Thoracic aorta (tissue), 2 donors: ENCODE measurements around the gene LRMDA. TPM values are rescaled to one million over a fixed set of nuclear protein-coding genes. Genes with fewer than 3 reads are reported as not detected.

ENCODE experiments used
- ATAC-seq: fragments of 150-250 bp; one replicate; pipeline ENCODE4 v1.8.0; 2017; ENCODE audit warnings: low read depth; ENCODE audit not compliant: insufficient number of reproducible peaks, low FRiP score
- DNase-seq: peaks from one replicate; pipeline ENCODE4 v3.0.0-alpha.2; 2020; ENCODE audit warnings: low spot score
- H3K27ac ChIP-seq, 2 donors: fragments of 200-600 bp; sonication (generic); 1 replicate in 1 of 2; 2 replicates in 1 of 2; pipeline ENCODE4 v1.5.1; 2016; ENCODE audit warnings: mild to moderate bottlenecking in 2 of 2, moderate library complexity in 2 of 2
- H3K27me3 ChIP-seq: fragments of 200-600 bp; sonication (generic); replicated peaks from 2 replicates; pipeline ENCODE4 v1.6.0; 2016; ENCODE audit warnings: mild to moderate bottlenecking; ENCODE audit not compliant: insufficient read depth
- H3K36me3 ChIP-seq: fragments of 200-600 bp; sonication (generic); one replicate; pipeline ENCODE4 v1.5.1; 2016
- H3K4me1 ChIP-seq, 2 donors: fragments of 200-600 bp; sonication (generic); 1 replicate in 1 of 2; 2 replicates in 1 of 2; pipeline versions ENCODE4 v1.5.1 to v1.6.0; 2016; ENCODE audit warnings: low read depth in 2 of 2, mild to moderate bottlenecking in 1 of 2; ENCODE audit not compliant: control insufficient read depth in 1 of 2
- H3K4me3 ChIP-seq: fragments of 200-600 bp; sonication (generic); 2 replicates; pipeline ENCODE4 v1.5.1; 2016; ENCODE audit warnings: mild to moderate bottlenecking
- H3K9me3 ChIP-seq: fragments of 200-600 bp; sonication (generic); 2 replicates; pipeline ENCODE4 v1.5.1; 2016
- total RNA-seq, 2 donors: library from RNA; depleted of rRNA; stranded (reverse); fragments of >200 nt; gene quantifications; one replicate each; pipeline versions ENCODE4 v1.1.0 to v1.2.3, GENCODE V29; 2016
- TF ChIP-seq, protein P1 (sequence below): fragments of 200-600 bp; sonication (generic); IDR thresholded peaks from one replicate; pipeline ENCODE4 v1.5.1; 2019; ENCODE audit warnings: antibody characterized with exemption

Gene LRMDA
- total RNA-seq, 2 donors from 2014 or later = 8.3 to 36.6 TPM

- Histone ChIP-seq H3K27me3 (no peaks in the 10 kb centered on the region), H3K4me1 (peaks cover 0 to 16% of the 10 kb centered on the region in 2 donors), H3K27ac (no peak overlapping the region), H3K36me3 (no peaks in the 10 kb centered on the region), H3K9me3 (no peaks in the 10 kb centered on the region), H3K4me3 (no peak overlapping the region)
- ATAC-seq = no peak
- TF ChIP-seq, protein P1, sequence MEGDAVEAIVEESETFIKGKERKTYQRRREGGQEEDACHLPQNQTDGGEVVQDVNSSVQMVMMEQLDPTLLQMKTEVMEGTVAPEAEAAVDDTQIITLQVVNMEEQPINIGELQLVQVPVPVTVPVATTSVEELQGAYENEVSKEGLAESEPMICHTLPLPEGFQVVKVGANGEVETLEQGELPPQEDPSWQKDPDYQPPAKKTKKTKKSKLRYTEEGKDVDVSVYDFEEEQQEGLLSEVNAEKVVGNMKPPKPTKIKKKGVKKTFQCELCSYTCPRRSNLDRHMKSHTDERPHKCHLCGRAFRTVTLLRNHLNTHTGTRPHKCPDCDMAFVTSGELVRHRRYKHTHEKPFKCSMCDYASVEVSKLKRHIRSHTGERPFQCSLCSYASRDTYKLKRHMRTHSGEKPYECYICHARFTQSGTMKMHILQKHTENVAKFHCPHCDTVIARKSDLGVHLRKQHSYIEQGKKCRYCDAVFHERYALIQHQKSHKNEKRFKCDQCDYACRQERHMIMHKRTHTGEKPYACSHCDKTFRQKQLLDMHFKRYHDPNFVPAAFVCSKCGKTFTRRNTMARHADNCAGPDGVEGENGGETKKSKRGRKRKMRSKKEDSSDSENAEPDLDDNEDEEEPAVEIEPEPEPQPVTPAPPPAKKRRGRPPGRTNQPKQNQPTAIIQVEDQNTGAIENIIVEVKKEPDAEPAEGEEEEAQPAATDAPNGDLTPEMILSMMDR = no peak
- DNase-seq = no peak
Measured at GRCh38 chr10:76466836-76467503, 1035.5 kb downstream of the LRMDA start.

GRCh38 chr10:76469675-76470074 is 1038.3 kb downstream of the LRMDA start:
- Histone ChIP-seq H3K27ac (no peak overlapping the region), H3K9me3 (no peaks in the 10 kb centered on the region), H3K4me3 (no peak overlapping the region), H3K36me3 (no peaks in the 10 kb centered on the region), H3K27me3 (no peaks in the 10 kb centered on the region), H3K4me1 (peaks cover 0 to 16% of the 10 kb centered on the region in 2 donors)
- TF ChIP-seq, protein P1 = no peak
- DNase-seq = no peak
- ATAC-seq = no peak

DNA sequence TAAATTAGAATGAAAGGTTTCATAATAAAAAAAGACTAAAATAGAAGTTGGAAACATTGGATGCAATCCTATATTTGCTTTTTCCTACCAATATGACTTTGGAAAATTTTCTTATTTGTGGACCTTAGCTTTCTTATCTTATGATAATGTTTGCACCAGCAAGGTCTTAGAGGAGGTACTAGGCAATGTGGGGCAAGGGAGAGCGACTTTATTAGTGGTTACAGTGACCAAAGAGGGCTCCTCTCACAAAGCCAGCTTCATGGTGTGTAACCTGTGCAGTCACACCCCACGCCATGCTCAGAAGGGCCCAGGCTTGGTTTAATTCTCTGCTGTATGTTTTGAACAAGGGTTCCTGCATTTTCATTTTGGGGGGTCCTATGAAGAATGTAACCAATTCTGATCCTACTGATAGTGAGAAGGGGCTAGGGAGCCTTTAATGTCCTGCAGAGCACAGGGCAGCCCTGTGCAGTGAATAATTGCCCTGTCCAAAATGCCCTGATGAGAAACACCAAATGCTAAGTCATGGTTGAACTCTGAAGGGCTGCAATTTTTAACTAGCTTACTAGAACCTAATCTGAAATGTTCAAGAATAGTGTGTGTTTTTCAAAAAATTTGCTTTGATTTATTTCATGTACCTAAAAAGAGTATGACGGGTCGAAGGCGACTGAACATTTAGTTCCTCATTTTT is 1047.8 kb downstream of the LRMDA start:
- peaks cover 9 to 32% of the 10 kb centered on the region in 2 donors for H3K4me1 ChIP-seq
- peak overlapping the region; percentile 36 to 56 for H3K27ac ChIP-seq
- H3K36me3 ChIP-seq = no peaks in the 10 kb centered on the region
- H3K9me3 ChIP-seq = peaks cover 4% of the 10 kb centered on the region
- no peaks in the 10 kb centered on the region for H3K27me3 ChIP-seq
- DNase-seq = no peak
- H3K4me3 ChIP-seq = no peak overlapping the region
- no peak for ATAC-seq
- TF ChIP-seq, protein P1 = no peak

- peaks cover 9 to 32% of the 10 kb centered on the region in 2 donors for H3K4me1 ChIP-seq
- peak overlapping the region in 1 of 2 donors; percentile 36 for H3K27ac ChIP-seq
- no peak for DNase-seq
- no peaks in the 10 kb centered on the region for H3K27me3 ChIP-seq
- H3K36me3 ChIP-seq = no peaks in the 10 kb centered on the region
- peaks cover 4% of the 10 kb centered on the region for H3K9me3 ChIP-seq
- no peak overlapping the region for H3K4me3 ChIP-seq
- no peak for ATAC-seq
- TF ChIP-seq, protein P1 = no peak
Measured at GRCh38 chr10:76481178-76481577, 1049.8 kb downstream of the LRMDA start.

DNA sequence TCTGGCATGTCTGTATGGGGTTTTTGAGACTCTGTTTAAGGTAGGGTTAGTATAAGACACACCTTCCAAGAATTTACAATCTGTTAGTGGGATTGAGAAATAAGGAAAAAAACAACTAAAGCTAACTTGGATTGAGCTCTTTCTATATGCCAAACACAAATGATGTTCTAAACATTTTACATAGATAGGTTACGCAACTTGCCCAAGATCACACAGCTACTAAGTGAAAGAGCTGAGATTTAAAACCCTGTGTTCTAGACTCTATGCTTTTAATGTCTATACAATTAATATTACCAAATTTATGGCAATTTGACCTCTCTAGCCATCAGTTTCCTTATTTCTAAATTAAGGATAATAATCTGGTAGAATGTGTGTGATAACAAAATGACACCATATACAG is 1056.2 kb downstream of the LRMDA start:
- Histone ChIP-seq H3K27ac (no peak overlapping the region), H3K27me3 (no peaks in the 10 kb centered on the region), H3K36me3 (no peaks in the 10 kb centered on the region), H3K4me1 (peaks cover 0 to 16% of the 10 kb centered on the region in 2 donors), H3K9me3 (peaks cover 17% of the 10 kb centered on the region), H3K4me3 (no peak overlapping the region)
- TF ChIP-seq, protein P1 = no peak
- no peak for DNase-seq
- ATAC-seq = no peak
